ENCODE measurements around the gene ANXA3.
"Not testable (repeated sequence)": the region's sequence is repeated elsewhere in the genome, so short reads cannot be mapped to it uniquely, and the experiment has no call there.

The ANXA3 gene

GRCh38 chr4:78544678-78545077 is 6.9 kb upstream of the ANXA3 start:
- DNase-seq = no peak

DNA sequence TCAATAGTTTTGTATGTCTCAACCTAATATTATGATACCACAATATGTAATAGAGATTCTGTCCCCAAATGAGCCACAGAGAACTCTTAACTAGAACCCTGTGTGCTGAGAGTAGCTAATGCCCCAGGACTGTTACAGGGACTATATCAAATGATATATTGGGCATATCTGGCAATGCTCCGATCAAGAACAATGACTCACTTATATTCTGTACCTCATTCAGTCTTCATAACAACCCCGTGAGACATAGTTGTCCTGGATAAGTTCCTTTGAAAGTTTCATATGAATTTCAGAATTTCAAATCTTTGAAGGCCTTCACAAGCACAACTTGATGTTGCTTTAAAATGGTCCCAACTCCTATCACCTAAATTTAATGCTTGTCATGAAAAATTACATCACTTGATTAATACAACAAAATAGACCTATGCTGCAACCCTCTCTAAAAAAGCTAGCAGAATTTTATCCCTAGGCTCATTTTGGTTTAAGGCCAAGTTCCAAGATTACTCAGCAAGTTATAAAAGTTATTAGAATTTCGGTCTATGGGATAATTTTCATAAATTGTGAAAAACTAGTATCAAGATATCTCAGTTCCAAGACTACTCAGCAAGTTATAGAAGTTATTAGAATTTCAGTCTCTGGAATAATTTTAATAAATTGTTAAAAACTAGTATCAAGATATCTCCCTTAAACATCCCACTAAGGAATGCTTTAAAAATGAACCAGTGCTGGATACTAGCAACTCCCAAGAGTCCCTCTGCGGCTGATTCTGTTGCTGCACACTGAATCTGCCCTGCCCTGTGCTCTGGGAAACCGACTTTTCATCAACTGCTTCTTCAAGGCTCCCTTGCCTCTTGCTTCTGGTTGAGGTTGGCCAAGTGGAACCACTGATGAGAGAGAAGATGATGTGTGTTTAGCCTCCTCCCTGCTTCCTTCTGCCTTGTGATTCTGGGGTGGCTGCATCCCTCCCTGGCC is 6.0 kb upstream of the ANXA3 start:
- DNase-seq = no peak

DNA sequence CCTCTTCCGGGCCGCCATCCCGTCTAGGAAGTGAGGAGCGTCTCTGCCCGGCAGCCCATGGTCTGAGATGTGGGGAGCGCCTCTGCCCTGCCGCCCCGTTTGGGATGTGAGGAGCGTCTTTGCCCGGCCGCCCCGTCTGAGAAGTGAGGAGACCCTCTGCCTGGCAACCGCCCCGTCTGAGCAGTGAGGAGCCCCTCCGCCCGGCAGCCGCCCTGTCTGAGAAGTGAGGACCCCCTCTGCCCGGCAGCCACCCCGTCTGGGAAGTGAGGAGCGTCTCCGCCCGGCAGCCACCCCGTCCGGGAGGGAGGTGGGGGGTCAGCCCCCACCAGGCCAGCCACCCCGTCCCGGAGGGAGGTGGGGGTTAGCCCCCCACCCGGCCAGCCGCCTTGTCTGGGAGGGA is 3.7 kb upstream of the ANXA3 start:
- not testable (repeated sequence) for DNase-seq

GRCh38 chr4:78548889-78549288 is 2.7 kb upstream of the ANXA3 start:
- not testable (repeated sequence) for DNase-seq

DNA sequence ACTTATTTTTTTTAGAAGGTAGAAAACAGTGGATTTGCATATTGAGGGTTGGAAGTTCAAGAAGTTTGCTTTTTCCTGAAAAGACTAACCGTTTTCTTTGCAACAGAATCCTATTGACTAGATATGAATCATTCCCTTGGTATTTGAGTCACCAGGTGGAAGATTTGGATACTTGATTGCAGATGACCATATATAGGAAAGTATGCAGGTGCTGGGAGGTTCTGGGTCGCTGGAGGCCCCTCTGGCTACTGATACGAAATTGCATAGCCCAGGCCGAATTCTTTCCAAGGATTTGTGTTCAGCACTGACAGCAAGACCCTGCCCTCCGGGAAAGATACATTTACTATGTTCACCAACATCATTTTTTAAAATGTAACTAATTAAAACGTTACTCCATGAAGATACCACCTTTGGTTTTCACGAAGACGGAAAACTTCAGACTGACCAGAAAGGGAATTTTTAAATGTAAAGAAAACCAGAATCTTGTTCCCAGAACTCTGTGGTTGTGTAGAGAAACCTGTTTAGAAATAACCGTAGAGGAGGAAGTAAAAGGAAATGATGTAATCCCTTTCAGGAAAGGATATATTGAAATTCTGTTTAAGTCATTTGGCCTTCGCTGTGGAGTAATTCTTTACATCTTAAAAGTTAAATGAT is 946 bp downstream of the ANXA3 start:
- DNase-seq = no peak

DNA sequence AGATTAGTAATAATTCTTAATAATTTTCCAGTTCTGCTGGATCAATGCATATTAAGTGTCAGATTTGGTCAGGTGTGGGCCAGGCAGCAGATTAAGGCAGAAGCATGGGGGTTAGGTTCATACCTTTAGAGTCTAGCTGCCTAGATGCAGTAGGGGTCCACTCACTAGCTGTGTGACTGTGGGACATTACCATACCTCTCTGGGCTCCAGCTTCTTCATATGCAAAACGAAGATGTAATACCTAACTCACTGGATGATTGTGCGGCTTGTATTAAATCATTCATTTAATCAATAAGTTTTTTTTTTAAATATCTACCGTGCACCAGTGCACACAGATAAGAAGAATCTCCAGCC is 1.4 kb downstream of the ANXA3 start:
- DNase-seq = no peak

DNA sequence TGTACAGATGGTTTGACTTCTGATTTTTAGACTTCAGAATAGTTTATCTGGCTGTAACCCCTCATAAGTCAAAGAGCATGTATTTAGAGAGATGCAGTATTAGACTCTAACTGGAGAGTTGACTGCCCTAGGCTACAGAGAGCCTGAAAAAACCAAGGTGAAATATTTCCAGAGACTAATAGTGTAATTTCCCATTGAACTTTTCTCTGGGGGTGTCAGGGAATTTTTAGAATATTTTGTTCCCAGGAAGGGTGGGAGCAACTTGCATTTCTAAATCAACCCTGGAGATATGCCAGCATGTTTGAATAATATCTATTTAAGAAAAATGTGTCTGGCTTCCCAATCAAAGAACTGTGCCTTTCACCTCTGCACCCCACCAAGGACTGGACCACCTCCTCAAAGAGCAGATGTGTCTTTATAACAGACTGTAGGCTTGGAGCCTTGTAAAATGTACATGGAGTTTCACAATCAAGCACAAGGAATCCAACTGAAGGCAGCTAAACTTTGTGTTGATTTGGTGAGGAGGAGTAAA is 2.0 kb downstream of the ANXA3 start:
- no peak for DNase-seq

- no peak for DNase-seq
Measured at GRCh38 chr4:78556665-78557064, 5.1 kb downstream of the ANXA3 start.

DNA sequence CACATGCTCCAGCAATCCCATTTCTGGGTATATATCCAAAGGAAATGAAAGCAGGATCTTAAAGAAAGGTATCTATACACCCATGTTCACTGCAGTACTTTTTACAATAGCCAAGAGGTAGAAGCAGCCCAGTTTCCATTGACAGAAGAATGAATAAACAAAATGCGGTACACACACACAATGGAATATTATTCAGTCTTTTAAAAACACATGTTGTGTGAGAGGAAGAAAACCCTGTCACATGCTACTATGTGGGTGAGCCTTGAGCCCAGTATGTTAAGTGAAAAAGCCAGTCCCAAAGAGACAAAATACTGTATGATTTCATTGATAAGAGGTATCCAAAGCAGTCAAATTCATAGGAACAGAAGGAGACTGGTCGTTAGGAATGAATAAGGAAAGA is 6.3 kb downstream of the ANXA3 start:
- no peak for DNase-seq

DNA sequence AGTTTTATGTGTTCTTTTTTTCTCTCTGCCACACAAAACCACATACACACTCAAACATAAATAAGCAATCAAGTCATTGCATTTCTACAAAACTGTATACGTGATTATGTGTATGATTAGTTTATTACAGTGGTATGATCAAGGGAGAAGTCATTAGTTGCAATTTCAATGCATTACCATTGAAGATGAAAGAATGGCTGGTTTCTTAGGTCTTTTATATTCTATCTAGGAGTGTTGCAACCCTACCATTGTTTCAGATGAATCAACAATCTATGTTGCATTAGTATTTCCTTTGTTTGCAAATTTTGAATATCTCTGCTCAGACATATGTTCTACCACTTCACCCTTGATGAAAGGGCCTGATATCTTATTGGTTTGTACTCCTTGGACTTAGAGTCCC is 6.8 kb downstream of the ANXA3 start:
- no peak for DNase-seq

GRCh38 chr4:78560296-78560963 is 8.9 kb downstream of the ANXA3 start:
- DNase-seq = no peak

DNA sequence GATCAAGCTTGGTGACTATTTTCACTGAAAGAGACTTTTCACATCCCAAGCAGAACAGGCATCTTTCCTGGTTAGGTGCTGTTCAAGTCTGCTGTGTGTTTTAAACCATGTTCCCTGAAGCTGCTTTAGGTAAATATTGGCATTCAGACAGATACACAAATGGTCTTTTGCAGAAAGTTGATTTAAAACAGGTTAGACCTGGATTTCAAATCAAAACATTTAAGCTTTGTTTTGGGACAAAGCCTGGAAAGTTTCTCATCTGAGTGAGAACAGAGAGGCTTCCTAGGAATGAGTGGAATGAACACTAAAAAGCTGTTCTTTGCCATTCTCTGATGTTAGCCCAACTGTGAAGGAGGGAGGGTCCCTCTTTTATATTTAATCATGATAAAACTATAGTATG is 10.1 kb downstream of the ANXA3 start:
- no peak for DNase-seq

DNA sequence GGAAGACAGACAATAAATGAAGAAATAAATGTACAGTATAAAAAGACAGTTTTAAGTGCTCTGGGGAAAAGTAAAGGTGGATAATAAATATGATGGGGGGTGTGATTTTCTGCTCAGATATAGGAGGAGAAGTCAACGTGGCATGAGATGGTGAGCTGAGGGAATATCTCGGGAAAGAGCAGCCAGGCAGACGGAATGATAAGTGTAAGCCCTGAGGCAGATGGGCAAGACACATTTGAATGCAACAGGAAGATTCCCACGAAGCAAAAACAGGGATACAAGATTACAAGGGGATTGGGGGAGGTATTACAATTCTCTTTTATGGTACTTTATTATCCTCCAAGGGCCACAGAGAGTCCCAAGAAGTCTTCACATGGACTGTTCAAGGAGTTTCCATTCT is 11.1 kb downstream of the ANXA3 start:
- DNase-seq = no peak

DNA sequence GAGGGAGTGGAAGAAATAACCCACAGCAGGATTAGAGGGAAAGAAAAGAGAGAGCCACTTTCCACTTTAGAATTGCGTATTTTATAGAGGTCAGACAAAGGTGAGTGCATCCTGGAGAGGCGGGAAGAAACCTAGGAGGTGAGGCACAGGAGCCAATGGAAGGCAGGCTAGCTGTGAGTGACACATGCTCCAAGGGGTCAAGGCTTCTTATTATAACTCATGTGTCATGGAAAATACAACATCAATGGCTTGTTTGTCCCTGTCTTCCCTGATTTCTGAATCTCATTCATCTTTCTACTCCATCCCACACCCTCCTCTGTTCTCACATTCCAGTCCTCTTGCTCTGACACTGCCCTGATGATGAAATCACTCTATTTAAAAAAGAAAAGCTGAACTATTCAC is 14.4 kb downstream of the ANXA3 start:
- DNase-seq = no peak

GRCh38 chr4:78566834-78567499 is 15.4 kb downstream of the ANXA3 start:
- DNase-seq = no peak

DNA sequence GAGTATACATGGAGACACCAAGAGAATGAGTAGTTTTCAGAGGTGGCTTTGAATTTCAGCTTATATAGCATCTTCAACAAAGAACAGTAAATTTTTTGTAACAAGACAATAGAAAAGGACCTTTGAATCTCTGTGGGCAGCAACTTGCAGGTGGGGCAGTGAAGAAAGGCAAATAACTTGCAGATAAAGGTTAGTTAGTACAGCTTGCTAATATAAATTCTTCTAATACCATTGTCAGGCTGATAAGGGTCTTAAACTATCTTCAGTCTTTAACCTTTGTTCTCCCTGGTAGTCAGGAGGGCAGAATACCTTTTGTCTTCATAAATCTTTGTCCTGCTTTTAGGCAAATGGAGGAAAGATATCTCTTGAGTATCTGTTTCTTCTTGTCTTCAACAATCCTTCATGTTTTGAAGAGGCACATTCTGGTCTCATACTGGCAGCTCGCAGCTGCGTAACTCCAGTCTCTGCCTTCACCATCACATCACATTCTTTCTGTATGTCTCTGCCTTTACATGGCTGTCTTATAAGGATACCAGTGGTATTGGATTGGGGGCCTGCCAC is 16.0 kb downstream of the ANXA3 start:
- DNase-seq = no peak

DNA sequence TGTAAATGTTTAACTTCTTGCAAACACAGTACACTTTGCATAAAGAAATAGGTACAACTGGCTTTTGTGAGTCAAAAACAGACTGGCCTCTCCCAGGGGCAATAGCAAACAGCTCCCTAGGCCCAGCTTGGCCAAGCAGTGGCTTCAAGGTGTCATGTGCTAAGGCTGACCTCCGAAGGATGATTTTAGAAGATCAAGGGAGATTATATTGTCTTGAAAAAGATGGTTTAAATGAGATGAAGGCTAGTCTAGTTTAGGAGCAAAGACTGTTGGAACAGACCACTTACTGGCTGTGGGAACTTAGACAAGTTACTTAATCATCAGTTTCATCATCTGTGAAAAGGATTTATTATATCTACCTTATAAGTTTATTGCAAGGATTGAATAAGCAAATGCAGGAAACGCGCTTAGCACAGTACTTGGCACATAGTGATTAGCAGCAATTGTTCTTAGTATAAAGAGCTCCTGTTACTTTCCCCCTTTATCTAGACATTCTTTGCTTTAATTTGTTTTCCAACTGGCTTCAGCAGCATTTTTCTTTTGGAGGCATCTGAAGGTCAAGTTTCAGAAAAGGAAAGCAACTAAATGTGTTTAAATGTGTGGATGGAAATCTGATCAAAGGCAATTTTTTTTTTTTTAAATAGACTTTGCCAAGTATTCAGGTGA is 17.2 kb downstream of the ANXA3 start:
- DNase-seq = no peak

DNA sequence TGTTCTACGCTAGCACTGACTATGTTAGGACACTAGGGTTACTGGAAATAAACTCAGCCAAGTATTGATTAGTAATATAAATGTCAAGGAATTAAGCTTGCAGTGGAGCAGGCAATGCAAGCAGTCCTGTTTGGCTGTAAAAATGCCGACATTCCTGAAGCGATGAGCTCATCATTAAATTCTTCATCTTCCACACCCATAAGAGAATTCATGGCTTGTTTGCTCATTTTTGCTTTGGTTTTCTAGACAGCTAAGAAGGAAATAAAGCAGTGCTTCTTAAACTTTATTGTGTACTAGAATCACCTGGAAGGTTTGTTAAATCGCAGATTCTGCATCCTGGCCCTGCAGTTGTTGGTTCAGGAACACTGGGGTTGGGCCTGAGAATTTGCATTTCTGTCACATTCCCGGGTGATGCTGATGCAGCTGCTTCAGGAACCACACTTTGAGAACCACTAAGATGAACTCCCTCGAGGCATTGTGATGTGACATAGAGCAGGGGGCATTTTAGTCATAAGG is 17.8 kb downstream of the ANXA3 start:
- no peak for DNase-seq

DNA sequence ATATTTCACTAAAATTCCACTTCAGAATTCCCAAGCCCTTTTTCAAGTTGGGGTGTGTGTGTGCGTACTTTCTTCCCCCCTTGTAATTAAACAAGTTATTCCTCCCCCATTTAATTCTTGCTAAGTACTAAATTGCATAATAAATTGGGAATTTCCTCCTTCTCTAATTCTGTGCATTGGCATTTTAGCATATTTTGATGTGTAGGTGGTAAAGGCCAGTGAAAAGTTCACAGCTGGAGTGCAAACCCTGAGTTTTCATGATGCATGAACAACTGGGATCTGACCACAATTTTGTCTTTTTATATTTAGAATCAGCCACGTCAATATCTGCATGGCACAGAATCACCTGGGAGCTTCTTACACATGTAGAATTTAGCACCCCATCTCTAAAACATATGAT is 18.5 kb downstream of the ANXA3 start:
- DNase-seq = no peak

- no peak for DNase-seq
Measured at GRCh38 chr4:78571804-78572203, 20.2 kb downstream of the ANXA3 start.

DNA sequence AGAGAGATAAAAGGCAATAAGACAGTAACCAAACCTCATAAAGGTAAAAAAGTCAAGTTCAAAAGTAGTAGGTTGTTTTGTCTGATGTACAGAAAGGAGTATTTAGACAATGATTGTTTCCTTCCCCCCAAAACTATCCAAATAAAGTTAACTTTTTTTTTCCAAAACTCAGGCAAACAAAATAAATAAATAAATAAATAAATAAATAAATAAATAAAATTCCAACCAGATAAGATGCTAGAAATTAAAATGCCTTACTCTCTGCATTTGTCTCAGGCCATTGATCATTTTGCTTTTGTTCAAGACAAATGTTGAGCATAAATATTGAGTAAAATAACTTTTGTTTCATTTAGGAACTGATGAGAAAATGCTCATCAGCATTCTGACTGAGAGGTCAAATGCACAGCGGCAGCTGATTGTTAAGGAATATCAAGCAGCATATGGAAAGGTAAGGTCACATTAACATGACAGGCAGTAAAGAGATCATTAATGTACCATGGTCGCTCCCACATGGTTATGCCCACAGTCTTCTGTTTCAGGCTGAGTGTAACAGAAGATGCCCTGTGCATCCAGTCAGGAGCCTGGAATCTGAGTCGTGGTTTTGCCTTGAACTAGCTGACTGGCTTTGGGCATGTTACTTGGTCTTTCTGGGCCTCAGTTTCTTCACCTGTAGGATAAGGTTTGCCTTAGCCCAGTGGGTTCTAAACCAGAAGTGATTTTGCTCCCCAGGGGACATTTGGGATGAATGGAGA is 27.3 kb downstream of the ANXA3 start:
- no peak for DNase-seq

Data from activated naive CD4-positive, alpha-beta T cell treated with Interleukin-2 at 50 U/mL for 16 hours (primary cell).